ENCODE measurements around the gene TLN1. TPM values are rescaled to one million over a fixed set of nuclear protein-coding genes. Genes with fewer than 3 reads are reported as not detected.
A peak's percentile ranks its signal among the peaks of the same experiment; 100 is the strongest.

Gene TLN1
- total and polyA plus RNA-seq, 2 donors (not counting 1 experiment from before 2014, with no cell fraction given) = 102 to 280 TPM

GRCh38 chr9:35656348-35656747 lies 75.6 kb downstream of the TLN1 start:
- peaks cover 0 to 14% of the 10 kb centered on the region in 2 experiments for H3K36me3 ChIP-seq (replicated peaks in 1 of 2; ENCODE audit: control extremely low read depth in 1 of 2, control insufficient read depth in 1 of 2, extremely low read depth in 1 of 2, insufficient read depth in 2 of 2, low read length in 1 of 2)
- no peak for ATAC-seq (ENCODE audit: low read depth)
- no peak overlapping the region for H3K4me3 ChIP-seq (ENCODE audit: control extremely low read depth in 1 of 5, extremely low read depth in 1 of 5, insufficient read depth in 1 of 5, low read depth in 2 of 5, low read length in 4 of 5)
- H3K27me3 ChIP-seq (replicated peaks in 1 of 4; ENCODE audit: control extremely low read depth in 1 of 4, control insufficient read depth in 3 of 4, insufficient read depth in 4 of 4, low read length in 3 of 4) = no peaks in the 10 kb centered on the region
- no peaks in the 10 kb centered on the region for H4K20me1 ChIP-seq (ENCODE audit: control insufficient read depth, insufficient read depth, low read length, poor library complexity, severe bottlenecking)
- intact Hi-C loops (cut with micrococcal nuclease) = loop anchor here (5.0 kb wide), 3 partner anchors 171 to 539 kb away; partner anchors contain the start of genes ATOSB, FAM221B and TMEM8B
- H3K9ac ChIP-seq (ENCODE audit: low read length) = no peak overlapping the region
- ChIA-PET POLR2A (interaction anchor here (0.7 to 4.6 kb wide), 6 partner anchors 8 to 76 kb away, joined by 3 to 62 read pairs (median 15); partner anchors contain the start of genes CREB3, SIT1, TESK1 and TLN1), CTCF (interaction anchor here (0.7 to 15.0 kb wide), 11 partner anchors 8 to 77 kb away, joined by 3 to 268 read pairs (median 7); partner anchors contain the start of genes ARHGEF39, CD72, CREB3 and SIT1)
- Mint-ChIP-seq H3K27ac (peak overlapping the region; percentile 97), H3K9me3 (ENCODE audit: insufficient read depth) (no peaks in the 10 kb centered on the region), H3K4me1 (peaks cover 65% of the 10 kb centered on the region), H3K27me3 (no peaks in the 10 kb centered on the region), H3K4me3 (peak overlapping the region; percentile 94)
- peak; percentile 51 for DNase-seq
- H3K79me2 ChIP-seq (ENCODE audit: control insufficient read depth, insufficient read depth, low read length) = peaks cover 26% of the 10 kb centered on the region
- WGBS (ENCODE audit: insufficient coverage) = 79% methylated on average over 16 of the region's 17 CpGs
- peaks cover 0 to 3% (median 0%) of the 10 kb centered on the region in 3 donors for H3K9me3 ChIP-seq (ENCODE audit: control extremely low read depth in 1 of 3, control insufficient read depth in 2 of 3, insufficient read depth in 1 of 3, low read length in 2 of 3)
- H3K27ac ChIP-seq (ENCODE audit: low read length in 2 of 2) = peak overlapping the region in 1 of 2 donors; percentile 99
- TF ChIP-seq, protein P1, sequence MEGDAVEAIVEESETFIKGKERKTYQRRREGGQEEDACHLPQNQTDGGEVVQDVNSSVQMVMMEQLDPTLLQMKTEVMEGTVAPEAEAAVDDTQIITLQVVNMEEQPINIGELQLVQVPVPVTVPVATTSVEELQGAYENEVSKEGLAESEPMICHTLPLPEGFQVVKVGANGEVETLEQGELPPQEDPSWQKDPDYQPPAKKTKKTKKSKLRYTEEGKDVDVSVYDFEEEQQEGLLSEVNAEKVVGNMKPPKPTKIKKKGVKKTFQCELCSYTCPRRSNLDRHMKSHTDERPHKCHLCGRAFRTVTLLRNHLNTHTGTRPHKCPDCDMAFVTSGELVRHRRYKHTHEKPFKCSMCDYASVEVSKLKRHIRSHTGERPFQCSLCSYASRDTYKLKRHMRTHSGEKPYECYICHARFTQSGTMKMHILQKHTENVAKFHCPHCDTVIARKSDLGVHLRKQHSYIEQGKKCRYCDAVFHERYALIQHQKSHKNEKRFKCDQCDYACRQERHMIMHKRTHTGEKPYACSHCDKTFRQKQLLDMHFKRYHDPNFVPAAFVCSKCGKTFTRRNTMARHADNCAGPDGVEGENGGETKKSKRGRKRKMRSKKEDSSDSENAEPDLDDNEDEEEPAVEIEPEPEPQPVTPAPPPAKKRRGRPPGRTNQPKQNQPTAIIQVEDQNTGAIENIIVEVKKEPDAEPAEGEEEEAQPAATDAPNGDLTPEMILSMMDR (IDR thresholded peaks at IDR 0.05) = no peak
- no peak for TF ChIP-seq EZH2 (IDR thresholded peaks at IDR 0.05; ENCODE audit: borderline replicate concordance, insufficient read depth, low read depth, low read length, poor library complexity, severe bottlenecking)
- peak overlapping the region; percentile 91 for H3K4me2 ChIP-seq (replicated peaks; ENCODE audit: low read depth, low read length, poor library complexity, severe bottlenecking)
- H3K4me1 ChIP-seq (ENCODE audit: control insufficient read depth in 2 of 2, insufficient read depth in 2 of 2, low read length in 2 of 2) = peaks cover 34 to 58% of the 10 kb centered on the region in 2 donors
- no peak overlapping the region for H2AFZ ChIP-seq (ENCODE audit: insufficient read depth, low read depth, low read length, poor library complexity, severe bottlenecking)

- Histone ChIP-seq H3K79me2 (ENCODE audit: control insufficient read depth, insufficient read depth, low read length) (peaks cover 19% of the 10 kb centered on the region), H3K4me2 (replicated peaks; ENCODE audit: low read depth, low read length, poor library complexity, severe bottlenecking) (no peak overlapping the region), H3K4me1 (ENCODE audit: control insufficient read depth in 2 of 2, insufficient read depth in 2 of 2, low read length in 2 of 2) (peaks cover 38 to 58% of the 10 kb centered on the region in 2 donors), H3K9me3 (ENCODE audit: control extremely low read depth in 1 of 3, control insufficient read depth in 2 of 3, insufficient read depth in 1 of 3, low read length in 2 of 3) (peaks cover 0 to 3% (median 0%) of the 10 kb centered on the region in 3 donors), H4K20me1 (ENCODE audit: control insufficient read depth, insufficient read depth, low read length, poor library complexity, severe bottlenecking) (no peaks in the 10 kb centered on the region), H3K36me3 (replicated peaks in 1 of 2; ENCODE audit: control extremely low read depth in 1 of 2, control insufficient read depth in 1 of 2, extremely low read depth in 1 of 2, insufficient read depth in 2 of 2, low read length in 1 of 2) (peaks cover 0 to 5% of the 10 kb centered on the region in 2 experiments), H3K27me3 (replicated peaks in 1 of 4; ENCODE audit: control extremely low read depth in 1 of 4, control insufficient read depth in 3 of 4, insufficient read depth in 4 of 4, low read length in 3 of 4) (no peaks in the 10 kb centered on the region), H3K27ac (ENCODE audit: low read length in 2 of 2) (peak overlapping the region in 1 of 2 donors; percentile 1), H3K9ac (ENCODE audit: low read length) (no peak overlapping the region), H3K4me3 (ENCODE audit: control extremely low read depth in 1 of 5, extremely low read depth in 1 of 5, insufficient read depth in 1 of 5, low read depth in 2 of 5, low read length in 4 of 5) (no peak overlapping the region), H2AFZ (ENCODE audit: insufficient read depth, low read depth, low read length, poor library complexity, severe bottlenecking) (no peak overlapping the region)
- ATAC-seq (ENCODE audit: low read depth) (no peak), DNase-seq (no peak)
- Mint-ChIP-seq H3K27me3 (no peaks in the 10 kb centered on the region), H3K9me3 (ENCODE audit: insufficient read depth) (no peaks in the 10 kb centered on the region), H3K4me3 (no peak overlapping the region), H3K4me1 (peaks cover 65% of the 10 kb centered on the region), H3K27ac (peak overlapping the region; percentile 71)
- no CpG with 5 or more reads among the region's 2 CpGs for WGBS (ENCODE audit: insufficient coverage)
- CTCF ChIA-PET = interaction anchor here (0.7 to 15.0 kb wide), 3 partner anchors 39 to 153 kb away, joined by 3 to 268 read pairs (median 140); partner anchors contain the start of gene CD72
- TF ChIP-seq, protein P1 (IDR thresholded peaks at IDR 0.05) = no peak
- no peak for TF ChIP-seq EZH2 (IDR thresholded peaks at IDR 0.05; ENCODE audit: borderline replicate concordance, insufficient read depth, low read depth, low read length, poor library complexity, severe bottlenecking)
- POLR2A ChIA-PET = interaction anchor here (0.6 to 0.7 kb wide), 3 partner anchors 25 to 125 kb away, joined by 3 to 4 read pairs (median 3); no protein-coding TSS in a partner anchor
- intact Hi-C loops (cut with micrococcal nuclease) = no loop called here
Observed at GRCh38 chr9:35653611-35654010, 78.4 kb downstream of the TLN1 start.
